WTC11 (cell line): ENCODE measurements around the gene LMAN2. TPM values are rescaled to one million over a fixed set of nuclear protein-coding genes. Genes with fewer than 3 reads are reported as not detected.
A peak's percentile ranks its signal among the peaks of the same experiment; 100 is the strongest.

Experiments
- ATAC-seq: fragments of 200-7000 bp; cut with Tn5 transposase; 2 replicates; pipeline ENCODE4 v1.10.0; 2021; ENCODE audit warnings: mild to moderate bottlenecking, moderate library complexity
- CTCF ChIA-PET: fragments of 300-600 bp; sonication (Branson Sonifier 250); formaldehyde crosslinking; loops from one replicate; lab custom pipeline; 2021; ENCODE audit warnings: antibody characterized with exemption; lab: Charles Lee
- POLR2A ChIA-PET: fragments of 350-600 bp; sonication (Branson Sonifier 250); formaldehyde crosslinking; loops from one replicate; lab custom pipeline; 2021; ENCODE audit warnings: antibody characterized with exemption; lab: Charles Lee
- DNase-seq: peaks from one replicate; pipeline ENCODE4 v3.0.0; 2021; ENCODE audit warnings: low spot score
- H3K27ac Mint-ChIP-seq: 2 replicates; pipeline ENCODE4 v1.8.0; 2021; ENCODE audit warnings: mixed read lengths
- H3K27me3 Mint-ChIP-seq: 2 replicates; pipeline ENCODE4 v1.8.0; 2021; ENCODE audit warnings: low read depth, mild to moderate bottlenecking, moderate library complexity, mixed read lengths
- H3K36me3 Mint-ChIP-seq: 2 replicates; pipeline ENCODE4 v1.8.0; 2021; ENCODE audit warnings: mixed read lengths
- H3K4me1 Mint-ChIP-seq: 2 replicates; pipeline ENCODE4 v1.8.0; 2022; ENCODE audit warnings: mixed read lengths
- H3K4me3 Mint-ChIP-seq: 2 replicates; pipeline ENCODE4 v1.8.0; 2021; ENCODE audit warnings: mild to moderate bottlenecking, moderate library complexity, mixed read lengths
- H3K9me3 Mint-ChIP-seq: 2 replicates; pipeline ENCODE4 v1.8.0; 2021; ENCODE audit warnings: mixed read lengths
- ATF1 ChIP-seq: sonication (generic); formaldehyde crosslinking; IDR thresholded peaks from 2 replicates; pipeline ENCODE4 v1.8.1; 2023; ENCODE audit warnings: mild to moderate bottlenecking, moderate library complexity, missing genetic modification reagents
- CBFB ChIP-seq: sonication (generic); formaldehyde crosslinking; IDR thresholded peaks from 2 replicates; pipeline ENCODE4 v1.8.1; 2022; ENCODE audit warnings: mild to moderate bottlenecking, low read depth, missing genetic modification reagents
- ELF4 ChIP-seq: sonication (generic); formaldehyde crosslinking; IDR thresholded peaks from 2 replicates; pipeline ENCODE4 v1.8.1; 2022; ENCODE audit warnings: low read depth, mild to moderate bottlenecking, moderate library complexity, missing genetic modification reagents
- KAT7 ChIP-seq: sonication (generic); formaldehyde crosslinking; IDR thresholded peaks from 2 replicates; pipeline ENCODE4 v1.8.1; 2023; ENCODE audit warnings: missing genetic modification reagents, mild to moderate bottlenecking, borderline replicate concordance
- NR2C2 ChIP-seq: sonication (generic); formaldehyde crosslinking; IDR thresholded peaks from 2 replicates; pipeline ENCODE4 v1.8.0; 2022; ENCODE audit warnings: mild to moderate bottlenecking, missing genetic modification reagents
- OVOL2 ChIP-seq: fragments of 250-450 bp; sonication (Bioruptor Pico); IDR thresholded peaks from 2 replicates; pipeline ENCODE4 v1.9.0; 2021; ENCODE audit warnings: mild to moderate bottlenecking, borderline replicate concordance
- TCF7 ChIP-seq: sonication (generic); formaldehyde crosslinking; IDR thresholded peaks from 2 replicates; pipeline ENCODE4 v1.8.0; 2022; ENCODE audit warnings: mild to moderate bottlenecking, low read depth, missing genetic modification reagents, moderate library complexity
- ZNF263 ChIP-seq: sonication (generic); formaldehyde crosslinking; IDR thresholded peaks from 2 replicates; pipeline ENCODE4 v1.8.1; 2022; ENCODE audit warnings: low read depth, mild to moderate bottlenecking, moderate library complexity, missing genetic modification reagents
- ZNF671 ChIP-seq: fragments of 250-450 bp; sonication (Bioruptor Pico); IDR thresholded peaks from 2 replicates; pipeline ENCODE4 v1.8.0; 2021; ENCODE audit warnings: mild to moderate bottlenecking
- total RNA-seq: library from RNA; stranded (reverse); gene quantifications from 3 replicates; pipeline ENCODE4 v1.2.3, GENCODE V29; 2021
- TF ChIP-seq, protein P1 (sequence below): sonication (generic); formaldehyde crosslinking; IDR thresholded peaks from 2 replicates; pipeline ENCODE4 v1.8.1; 2022; ENCODE audit warnings: low read depth, missing genetic modification reagents, borderline replicate concordance
- TF ChIP-seq, protein P2 (sequence below): sonication (generic); formaldehyde crosslinking; IDR thresholded peaks from 2 replicates; pipeline ENCODE4 v1.8.1; 2022; ENCODE audit warnings: low read depth, mild to moderate bottlenecking, moderate library complexity, missing genetic modification reagents, borderline replicate concordance
- TF ChIP-seq, protein P3 (sequence below): fragments of 250-450 bp; sonication (Bioruptor Pico); IDR thresholded peaks from 2 replicates; pipeline ENCODE4 v1.9.0; 2021; ENCODE audit warnings: mild to moderate bottlenecking
- TF ChIP-seq, protein P4 (sequence below): sonication (generic); formaldehyde crosslinking; IDR thresholded peaks from 2 replicates; pipeline ENCODE4 v1.8.0; 2022; ENCODE audit warnings: missing genetic modification reagents
- TF ChIP-seq, protein P5 (sequence below): fragments of 250-450 bp; sonication (Bioruptor Pico); IDR thresholded peaks from 2 replicates; pipeline ENCODE4 v1.9.0; 2021; ENCODE audit warnings: moderate library complexity, mild to moderate bottlenecking, inconsistent platforms, borderline replicate concordance
- TF ChIP-seq, protein P6 (sequence below): sonication (generic); formaldehyde crosslinking; IDR thresholded peaks from 2 replicates; pipeline ENCODE4 v1.8.1; 2022; ENCODE audit warnings: mild to moderate bottlenecking, missing genetic modification reagents, moderate library complexity, borderline replicate concordance
- TF ChIP-seq, protein P7 (sequence below): sonication (generic); formaldehyde crosslinking; IDR thresholded peaks from 2 replicates; pipeline ENCODE4 v1.8.0; 2022; ENCODE audit warnings: mild to moderate bottlenecking, missing genetic modification reagents
- TF ChIP-seq, protein P8 (sequence below): fragments of 250-450 bp; sonication (Bioruptor Pico); IDR thresholded peaks from 2 replicates; pipeline ENCODE4 v1.9.0; 2021; ENCODE audit warnings: mild to moderate bottlenecking, borderline replicate concordance

Gene LMAN2
- total RNA-seq, 1 experiment from 2014 or later = 162 TPM

DNA sequence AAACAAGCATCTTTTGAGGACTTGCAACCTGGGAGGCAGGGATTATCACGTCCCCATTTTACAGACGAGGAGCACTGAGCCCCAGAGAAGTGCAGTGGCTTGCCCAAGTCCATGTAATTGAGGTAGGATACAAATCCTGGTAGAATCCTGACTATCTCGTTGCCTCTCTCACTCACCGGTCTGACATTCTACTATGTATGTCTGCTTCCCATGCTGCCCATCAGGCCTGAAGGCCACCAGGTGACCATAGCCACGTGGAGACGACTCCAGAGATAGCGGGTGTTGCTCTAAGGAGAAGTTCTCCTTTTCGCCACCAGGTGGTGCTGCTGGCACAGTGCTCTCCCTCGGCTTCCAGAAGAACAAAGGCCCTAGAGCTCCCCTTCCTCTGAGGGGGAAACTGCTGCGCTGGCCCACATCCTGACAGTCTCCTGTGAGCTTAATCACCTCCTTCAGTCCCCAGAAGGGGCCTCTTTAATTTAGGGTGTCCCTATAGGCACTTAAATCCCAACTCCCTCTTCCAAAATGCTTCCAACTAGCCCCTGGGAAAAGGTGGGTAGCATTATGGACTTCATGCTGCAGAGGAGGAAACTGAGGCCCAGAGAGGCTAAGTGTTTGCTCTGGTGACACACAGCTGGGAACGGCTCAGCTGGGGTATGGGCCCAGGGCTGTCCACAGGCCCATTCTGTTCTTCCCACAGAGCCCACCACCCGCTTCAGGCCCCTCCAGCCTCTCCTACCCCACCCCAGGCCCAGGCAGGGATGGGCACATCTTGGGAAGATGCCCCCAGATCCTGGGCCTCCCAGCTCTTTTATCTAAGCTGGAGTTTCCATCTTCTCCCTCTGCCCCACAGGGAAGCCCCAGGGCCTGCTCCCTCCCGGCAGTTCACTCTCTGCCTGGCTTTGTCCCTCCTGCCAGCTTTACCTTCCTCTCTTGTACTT lies 39.2 kb upstream of the LMAN2 start (continued):
- TF ChIP-seq, protein P1, sequence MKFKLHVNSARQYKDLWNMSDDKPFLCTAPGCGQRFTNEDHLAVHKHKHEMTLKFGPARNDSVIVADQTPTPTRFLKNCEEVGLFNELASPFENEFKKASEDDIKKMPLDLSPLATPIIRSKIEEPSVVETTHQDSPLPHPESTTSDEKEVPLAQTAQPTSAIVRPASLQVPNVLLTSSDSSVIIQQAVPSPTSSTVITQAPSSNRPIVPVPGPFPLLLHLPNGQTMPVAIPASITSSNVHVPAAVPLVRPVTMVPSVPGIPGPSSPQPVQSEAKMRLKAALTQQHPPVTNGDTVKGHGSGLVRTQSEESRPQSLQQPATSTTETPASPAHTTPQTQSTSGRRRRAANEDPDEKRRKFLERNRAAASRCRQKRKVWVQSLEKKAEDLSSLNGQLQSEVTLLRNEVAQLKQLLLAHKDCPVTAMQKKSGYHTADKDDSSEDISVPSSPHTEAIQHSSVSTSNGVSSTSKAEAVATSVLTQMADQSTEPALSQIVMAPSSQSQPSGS (CRISPR knock-in tag) = no peak
- TF ChIP-seq, protein P2, sequence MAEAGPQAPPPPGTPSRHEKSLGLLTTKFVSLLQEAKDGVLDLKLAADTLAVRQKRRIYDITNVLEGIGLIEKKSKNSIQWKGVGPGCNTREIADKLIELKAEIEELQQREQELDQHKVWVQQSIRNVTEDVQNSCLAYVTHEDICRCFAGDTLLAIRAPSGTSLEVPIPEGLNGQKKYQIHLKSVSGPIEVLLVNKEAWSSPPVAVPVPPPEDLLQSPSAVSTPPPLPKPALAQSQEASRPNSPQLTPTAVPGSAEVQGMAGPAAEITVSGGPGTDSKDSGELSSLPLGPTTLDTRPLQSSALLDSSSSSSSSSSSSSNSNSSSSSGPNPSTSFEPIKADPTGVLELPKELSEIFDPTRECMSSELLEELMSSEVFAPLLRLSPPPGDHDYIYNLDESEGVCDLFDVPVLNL (CRISPR knock-in tag) = no peak
- TF ChIP-seq OVOL2 = no peak
- no peak for TF ChIP-seq ATF1 (CRISPR knock-in tag)

DNA sequence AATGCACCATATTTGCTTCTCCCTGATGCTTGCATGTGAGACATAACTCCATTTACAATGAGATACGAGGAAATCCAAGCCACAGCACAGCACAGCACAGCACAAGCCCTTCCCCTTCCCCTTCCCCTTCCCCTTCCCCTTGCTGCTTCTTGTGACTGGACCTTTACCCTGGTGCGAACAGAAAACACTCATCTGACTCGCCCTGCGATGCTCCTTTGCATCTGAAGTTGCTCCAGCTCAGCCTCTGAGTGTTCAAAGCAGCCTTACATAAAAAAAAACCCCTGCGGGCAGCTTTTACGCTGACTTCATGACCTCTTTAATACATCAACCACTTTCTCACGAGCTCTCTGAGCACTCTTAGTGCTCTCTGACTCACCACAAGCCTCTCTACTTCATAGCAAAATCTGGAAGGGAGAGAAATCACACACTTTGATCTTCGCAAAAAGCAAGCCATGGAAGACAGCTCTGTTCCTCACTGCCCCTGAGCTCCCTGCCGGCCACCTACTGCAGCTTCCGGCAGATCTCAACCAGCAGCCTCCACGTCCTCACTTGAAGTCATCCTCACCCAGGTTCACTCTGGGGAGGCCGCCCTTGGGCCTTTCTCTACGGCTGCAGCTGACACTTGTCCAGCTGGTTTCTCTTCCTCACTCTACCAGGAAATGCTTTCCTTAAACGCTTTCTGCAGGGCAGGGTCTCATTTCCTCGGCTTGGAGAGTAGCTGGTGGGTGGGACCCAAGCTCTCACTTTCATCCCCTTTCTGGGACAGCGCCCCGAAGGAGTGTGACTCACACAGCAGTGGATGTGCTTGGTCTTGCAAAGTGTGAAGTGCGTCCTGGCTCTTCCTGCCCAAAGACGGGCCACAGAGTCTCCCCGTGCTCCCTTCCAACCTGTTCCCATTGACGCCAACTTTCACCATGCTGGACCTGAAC lies 38.0 kb upstream of the LMAN2 start:
- Mint-ChIP-seq H3K27me3 (peaks cover 28% of the 10 kb centered on the region), H3K36me3 (no peaks in the 10 kb centered on the region), H3K4me1 (peaks cover 28% of the 10 kb centered on the region), H3K9me3 (no peaks in the 10 kb centered on the region), H3K27ac (no peak overlapping the region), H3K4me3 (no peak overlapping the region)
- ATAC-seq (peak; percentile 3; the same call in 1 of the 2 replicates), DNase-seq (no peak)
- ChIA-PET POLR2A (interaction anchor here (1.7 to 2.1 kb wide), 4 partner anchors 13 to 65 kb away, joined by 5 to 8 read pairs (median 7); partner anchors contain the start of gene GRK6), CTCF (interaction anchor here (1.0 to 9.6 kb wide), 18 partner anchors 10 to 113 kb away, joined by 4 to 216 read pairs (median 20); partner anchors contain the start of genes GRK6, MXD3, PDLIM7 and PFN3)
- no peak for TF ChIP-seq NR2C2 (CRISPR knock-in tag)
- TF ChIP-seq, protein P3, sequence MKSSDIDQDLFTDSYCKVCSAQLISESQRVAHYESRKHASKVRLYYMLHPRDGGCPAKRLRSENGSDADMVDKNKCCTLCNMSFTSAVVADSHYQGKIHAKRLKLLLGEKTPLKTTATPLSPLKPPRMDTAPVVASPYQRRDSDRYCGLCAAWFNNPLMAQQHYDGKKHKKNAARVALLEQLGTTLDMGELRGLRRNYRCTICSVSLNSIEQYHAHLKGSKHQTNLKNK (CRISPR knock-in tag) = no peak
- TF ChIP-seq, protein P4, sequence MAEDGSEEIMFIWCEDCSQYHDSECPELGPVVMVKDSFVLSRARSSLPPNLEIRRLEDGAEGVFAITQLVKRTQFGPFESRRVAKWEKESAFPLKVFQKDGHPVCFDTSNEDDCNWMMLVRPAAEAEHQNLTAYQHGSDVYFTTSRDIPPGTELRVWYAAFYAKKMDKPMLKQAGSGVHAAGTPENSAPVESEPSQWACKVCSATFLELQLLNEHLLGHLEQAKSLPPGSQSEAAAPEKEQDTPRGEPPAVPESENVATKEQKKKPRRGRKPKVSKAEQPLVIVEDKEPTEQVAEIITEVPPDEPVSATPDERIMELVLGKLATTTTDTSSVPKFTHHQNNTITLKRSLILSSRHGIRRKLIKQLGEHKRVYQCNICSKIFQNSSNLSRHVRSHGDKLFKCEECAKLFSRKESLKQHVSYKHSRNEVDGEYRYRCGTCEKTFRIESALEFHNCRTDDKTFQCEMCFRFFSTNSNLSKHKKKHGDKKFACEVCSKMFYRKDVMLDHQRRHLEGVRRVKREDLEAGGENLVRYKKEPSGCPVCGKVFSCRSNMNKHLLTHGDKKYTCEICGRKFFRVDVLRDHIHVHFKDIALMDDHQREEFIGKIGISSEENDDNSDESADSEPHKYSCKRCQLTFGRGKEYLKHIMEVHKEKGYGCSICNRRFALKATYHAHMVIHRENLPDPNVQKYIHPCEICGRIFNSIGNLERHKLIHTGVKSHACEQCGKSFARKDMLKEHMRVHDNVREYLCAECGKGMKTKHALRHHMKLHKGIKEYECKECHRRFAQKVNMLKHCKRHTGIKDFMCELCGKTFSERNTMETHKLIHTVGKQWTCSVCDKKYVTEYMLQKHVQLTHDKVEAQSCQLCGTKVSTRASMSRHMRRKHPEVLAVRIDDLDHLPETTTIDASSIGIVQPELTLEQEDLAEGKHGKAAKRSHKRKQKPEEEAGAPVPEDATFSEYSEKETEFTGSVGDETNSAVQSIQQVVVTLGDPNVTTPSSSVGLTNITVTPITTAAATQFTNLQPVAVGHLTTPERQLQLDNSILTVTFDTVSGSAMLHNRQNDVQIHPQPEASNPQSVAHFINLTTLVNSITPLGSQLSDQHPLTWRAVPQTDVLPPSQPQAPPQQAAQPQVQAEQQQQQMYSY (CRISPR knock-in tag) = no peak
- TF ChIP-seq ZNF671 (CRISPR knock-in tag) = no peak
- TF ChIP-seq, protein P5, sequence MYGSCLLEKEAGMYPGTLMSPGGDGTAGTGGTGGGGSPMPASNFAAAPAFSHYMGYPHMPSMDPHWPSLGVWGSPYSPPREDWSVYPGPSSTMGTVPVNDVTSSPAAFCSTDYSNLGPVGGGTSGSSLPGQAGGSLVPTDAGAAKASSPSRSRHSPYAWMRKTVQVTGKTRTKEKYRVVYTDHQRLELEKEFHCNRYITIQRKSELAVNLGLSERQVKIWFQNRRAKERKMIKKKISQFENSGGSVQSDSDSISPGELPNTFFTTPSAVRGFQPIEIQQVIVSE (CRISPR knock-in tag) = no peak
- no peak for TF ChIP-seq CBFB (CRISPR knock-in tag)
- no peak for TF ChIP-seq TCF7
- TF ChIP-seq, protein P6, sequence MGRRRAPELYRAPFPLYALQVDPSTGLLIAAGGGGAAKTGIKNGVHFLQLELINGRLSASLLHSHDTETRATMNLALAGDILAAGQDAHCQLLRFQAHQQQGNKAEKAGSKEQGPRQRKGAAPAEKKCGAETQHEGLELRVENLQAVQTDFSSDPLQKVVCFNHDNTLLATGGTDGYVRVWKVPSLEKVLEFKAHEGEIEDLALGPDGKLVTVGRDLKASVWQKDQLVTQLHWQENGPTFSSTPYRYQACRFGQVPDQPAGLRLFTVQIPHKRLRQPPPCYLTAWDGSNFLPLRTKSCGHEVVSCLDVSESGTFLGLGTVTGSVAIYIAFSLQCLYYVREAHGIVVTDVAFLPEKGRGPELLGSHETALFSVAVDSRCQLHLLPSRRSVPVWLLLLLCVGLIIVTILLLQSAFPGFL (CRISPR knock-in tag) = no peak
- no peak for TF ChIP-seq ZNF263
- TF ChIP-seq, protein P7, sequence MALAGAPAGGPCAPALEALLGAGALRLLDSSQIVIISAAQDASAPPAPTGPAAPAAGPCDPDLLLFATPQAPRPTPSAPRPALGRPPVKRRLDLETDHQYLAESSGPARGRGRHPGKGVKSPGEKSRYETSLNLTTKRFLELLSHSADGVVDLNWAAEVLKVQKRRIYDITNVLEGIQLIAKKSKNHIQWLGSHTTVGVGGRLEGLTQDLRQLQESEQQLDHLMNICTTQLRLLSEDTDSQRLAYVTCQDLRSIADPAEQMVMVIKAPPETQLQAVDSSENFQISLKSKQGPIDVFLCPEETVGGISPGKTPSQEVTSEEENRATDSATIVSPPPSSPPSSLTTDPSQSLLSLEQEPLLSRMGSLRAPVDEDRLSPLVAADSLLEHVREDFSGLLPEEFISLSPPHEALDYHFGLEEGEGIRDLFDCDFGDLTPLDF (CRISPR knock-in tag) = no peak
- TF ChIP-seq, protein P8, sequence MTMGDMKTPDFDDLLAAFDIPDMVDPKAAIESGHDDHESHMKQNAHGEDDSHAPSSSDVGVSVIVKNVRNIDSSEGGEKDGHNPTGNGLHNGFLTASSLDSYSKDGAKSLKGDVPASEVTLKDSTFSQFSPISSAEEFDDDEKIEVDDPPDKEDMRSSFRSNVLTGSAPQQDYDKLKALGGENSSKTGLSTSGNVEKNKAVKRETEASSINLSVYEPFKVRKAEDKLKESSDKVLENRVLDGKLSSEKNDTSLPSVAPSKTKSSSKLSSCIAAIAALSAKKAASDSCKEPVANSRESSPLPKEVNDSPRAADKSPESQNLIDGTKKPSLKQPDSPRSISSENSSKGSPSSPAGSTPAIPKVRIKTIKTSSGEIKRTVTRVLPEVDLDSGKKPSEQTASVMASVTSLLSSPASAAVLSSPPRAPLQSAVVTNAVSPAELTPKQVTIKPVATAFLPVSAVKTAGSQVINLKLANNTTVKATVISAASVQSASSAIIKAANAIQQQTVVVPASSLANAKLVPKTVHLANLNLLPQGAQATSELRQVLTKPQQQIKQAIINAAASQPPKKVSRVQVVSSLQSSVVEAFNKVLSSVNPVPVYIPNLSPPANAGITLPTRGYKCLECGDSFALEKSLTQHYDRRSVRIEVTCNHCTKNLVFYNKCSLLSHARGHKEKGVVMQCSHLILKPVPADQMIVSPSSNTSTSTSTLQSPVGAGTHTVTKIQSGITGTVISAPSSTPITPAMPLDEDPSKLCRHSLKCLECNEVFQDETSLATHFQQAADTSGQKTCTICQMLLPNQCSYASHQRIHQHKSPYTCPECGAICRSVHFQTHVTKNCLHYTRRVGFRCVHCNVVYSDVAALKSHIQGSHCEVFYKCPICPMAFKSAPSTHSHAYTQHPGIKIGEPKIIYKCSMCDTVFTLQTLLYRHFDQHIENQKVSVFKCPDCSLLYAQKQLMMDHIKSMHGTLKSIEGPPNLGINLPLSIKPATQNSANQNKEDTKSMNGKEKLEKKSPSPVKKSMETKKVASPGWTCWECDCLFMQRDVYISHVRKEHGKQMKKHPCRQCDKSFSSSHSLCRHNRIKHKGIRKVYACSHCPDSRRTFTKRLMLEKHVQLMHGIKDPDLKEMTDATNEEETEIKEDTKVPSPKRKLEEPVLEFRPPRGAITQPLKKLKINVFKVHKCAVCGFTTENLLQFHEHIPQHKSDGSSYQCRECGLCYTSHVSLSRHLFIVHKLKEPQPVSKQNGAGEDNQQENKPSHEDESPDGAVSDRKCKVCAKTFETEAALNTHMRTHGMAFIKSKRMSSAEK (CRISPR knock-in tag) = no peak
- TF ChIP-seq KAT7 (CRISPR knock-in tag) = no peak
- no peak for TF ChIP-seq ELF4 (CRISPR knock-in tag)
